Measurements from ENCODE around the gene NUP214.

DNA sequence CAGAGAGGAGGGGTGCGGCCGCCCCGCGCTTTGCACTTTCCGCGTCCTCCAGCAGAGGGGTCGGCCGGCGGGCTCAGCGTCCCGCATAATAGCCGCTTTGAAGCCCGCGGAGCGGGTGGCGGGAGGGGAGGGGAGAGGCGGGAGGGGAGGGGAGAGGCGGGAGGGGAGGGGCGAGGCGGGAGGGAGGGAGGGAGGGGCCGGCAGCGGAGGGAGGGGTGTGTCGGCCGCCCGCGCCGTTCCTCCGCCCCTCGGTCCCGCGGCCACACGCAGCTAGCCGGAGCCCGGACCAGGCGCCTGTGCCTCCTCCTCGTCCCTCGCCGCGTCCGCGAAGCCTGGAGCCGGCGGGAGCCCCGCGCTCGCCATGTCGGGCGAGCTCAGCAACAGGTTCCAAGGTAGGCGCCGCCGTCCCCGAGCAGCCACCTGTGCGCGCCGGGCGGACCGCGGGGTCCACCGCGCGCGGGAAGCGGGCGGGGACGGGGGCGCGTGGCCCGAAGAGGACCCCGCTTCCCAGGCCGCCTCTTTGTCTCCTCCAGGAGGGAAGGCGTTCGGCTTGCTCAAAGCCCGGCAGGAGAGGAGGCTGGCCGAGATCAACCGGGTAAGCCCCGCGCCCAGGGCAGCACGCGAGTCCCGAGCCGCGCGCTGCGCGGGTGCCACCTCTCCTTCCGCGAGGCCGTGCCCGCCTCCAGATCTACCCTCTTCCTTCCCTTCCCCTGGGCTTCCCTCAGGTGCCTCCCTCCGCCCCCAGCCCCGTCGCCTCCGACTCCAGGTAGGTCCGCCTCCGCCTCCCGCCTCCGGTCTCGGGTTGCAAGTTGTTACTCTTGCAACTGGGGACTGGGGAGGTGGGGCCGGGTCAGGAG lies 28.9 kb upstream of the NUP214 start, which contains the start of gene AIF1L:
- no peak for TF ChIP-seq POLR2AphosphoS5 (IDR thresholded peaks at IDR 0.05; ENCODE audit: low read depth, low read length)
- TF ChIP-seq, protein P1, sequence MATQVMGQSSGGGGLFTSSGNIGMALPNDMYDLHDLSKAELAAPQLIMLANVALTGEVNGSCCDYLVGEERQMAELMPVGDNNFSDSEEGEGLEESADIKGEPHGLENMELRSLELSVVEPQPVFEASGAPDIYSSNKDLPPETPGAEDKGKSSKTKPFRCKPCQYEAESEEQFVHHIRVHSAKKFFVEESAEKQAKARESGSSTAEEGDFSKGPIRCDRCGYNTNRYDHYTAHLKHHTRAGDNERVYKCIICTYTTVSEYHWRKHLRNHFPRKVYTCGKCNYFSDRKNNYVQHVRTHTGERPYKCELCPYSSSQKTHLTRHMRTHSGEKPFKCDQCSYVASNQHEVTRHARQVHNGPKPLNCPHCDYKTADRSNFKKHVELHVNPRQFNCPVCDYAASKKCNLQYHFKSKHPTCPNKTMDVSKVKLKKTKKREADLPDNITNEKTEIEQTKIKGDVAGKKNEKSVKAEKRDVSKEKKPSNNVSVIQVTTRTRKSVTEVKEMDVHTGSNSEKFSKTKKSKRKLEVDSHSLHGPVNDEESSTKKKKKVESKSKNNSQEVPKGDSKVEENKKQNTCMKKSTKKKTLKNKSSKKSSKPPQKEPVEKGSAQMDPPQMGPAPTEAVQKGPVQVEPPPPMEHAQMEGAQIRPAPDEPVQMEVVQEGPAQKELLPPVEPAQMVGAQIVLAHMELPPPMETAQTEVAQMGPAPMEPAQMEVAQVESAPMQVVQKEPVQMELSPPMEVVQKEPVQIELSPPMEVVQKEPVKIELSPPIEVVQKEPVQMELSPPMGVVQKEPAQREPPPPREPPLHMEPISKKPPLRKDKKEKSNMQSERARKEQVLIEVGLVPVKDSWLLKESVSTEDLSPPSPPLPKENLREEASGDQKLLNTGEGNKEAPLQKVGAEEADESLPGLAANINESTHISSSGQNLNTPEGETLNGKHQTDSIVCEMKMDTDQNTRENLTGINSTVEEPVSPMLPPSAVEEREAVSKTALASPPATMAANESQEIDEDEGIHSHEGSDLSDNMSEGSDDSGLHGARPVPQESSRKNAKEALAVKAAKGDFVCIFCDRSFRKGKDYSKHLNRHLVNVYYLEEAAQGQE (IDR thresholded peaks at IDR 0.05; ENCODE audit: insufficient read depth in 1 of 2, low read depth in 2 of 2, low read length in 1 of 2) = no peak
- no peak for TF ChIP-seq CTCF (IDR thresholded peaks at IDR 0.05)

Measured in Panc1 (cell line).